Subcutaneous adipose tissue (tissue), 4 donors: Measurements from ENCODE around the gene DNAH11. TPM values are rescaled to one million over a fixed set of nuclear protein-coding genes. Genes with fewer than 3 reads are reported as not detected.

Experiments used
- total RNA-seq, 4 donors: library from RNA; depleted of rRNA; stranded (reverse); fragments of >200 nt; gene quantifications; one replicate each; pipeline ENCODE4 v1.1.0, GENCODE V29; 2016
- TF ChIP-seq, protein P1 (sequence below): fragments of 450-650 bp; IDR thresholded peaks from one replicate; pipeline ENCODE4 v1.5.1; 2016; ENCODE audit warnings: low read depth, mild to moderate bottlenecking, control low read depth, antibody characterized with exemption, moderate library complexity

DNAH11 gene
- total RNA-seq, 4 donors from 2014 or later = 0.16 to 2.6 (median 0.86) TPM

DNA sequence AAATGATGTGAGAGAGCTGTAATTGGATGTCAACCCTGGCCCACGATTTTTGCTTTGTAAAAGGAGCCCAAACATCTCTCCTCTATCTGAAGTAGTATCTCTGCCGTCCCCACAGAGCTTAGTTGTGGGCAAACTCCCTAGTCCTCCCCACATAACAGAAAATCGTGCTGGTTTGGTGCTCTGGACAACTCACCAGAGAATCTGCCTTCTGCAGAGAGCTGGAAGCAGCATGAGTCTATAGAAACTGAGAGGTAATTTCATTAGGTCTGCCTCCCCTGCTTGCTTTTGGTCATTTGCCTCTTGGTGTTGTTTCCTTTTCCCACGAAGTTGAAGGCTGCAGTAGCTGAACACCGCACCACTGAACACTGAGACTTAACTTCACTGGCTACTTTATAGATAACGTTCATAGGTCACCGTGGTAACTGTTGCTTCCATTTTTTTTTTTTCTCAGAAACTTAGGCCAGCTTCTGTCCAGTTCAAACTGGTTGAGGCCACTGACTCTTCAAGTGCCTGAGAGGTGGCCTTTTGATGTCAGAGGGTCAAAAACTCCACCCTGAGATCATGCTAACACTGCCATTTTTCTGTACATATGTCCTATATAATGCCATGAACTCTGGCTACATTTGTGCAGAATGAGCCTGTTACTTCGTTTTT lies 406.2 kb downstream of the DNAH11 start:
- TF ChIP-seq, protein P1, sequence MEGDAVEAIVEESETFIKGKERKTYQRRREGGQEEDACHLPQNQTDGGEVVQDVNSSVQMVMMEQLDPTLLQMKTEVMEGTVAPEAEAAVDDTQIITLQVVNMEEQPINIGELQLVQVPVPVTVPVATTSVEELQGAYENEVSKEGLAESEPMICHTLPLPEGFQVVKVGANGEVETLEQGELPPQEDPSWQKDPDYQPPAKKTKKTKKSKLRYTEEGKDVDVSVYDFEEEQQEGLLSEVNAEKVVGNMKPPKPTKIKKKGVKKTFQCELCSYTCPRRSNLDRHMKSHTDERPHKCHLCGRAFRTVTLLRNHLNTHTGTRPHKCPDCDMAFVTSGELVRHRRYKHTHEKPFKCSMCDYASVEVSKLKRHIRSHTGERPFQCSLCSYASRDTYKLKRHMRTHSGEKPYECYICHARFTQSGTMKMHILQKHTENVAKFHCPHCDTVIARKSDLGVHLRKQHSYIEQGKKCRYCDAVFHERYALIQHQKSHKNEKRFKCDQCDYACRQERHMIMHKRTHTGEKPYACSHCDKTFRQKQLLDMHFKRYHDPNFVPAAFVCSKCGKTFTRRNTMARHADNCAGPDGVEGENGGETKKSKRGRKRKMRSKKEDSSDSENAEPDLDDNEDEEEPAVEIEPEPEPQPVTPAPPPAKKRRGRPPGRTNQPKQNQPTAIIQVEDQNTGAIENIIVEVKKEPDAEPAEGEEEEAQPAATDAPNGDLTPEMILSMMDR = no peak

Other genes starting within 250 kb of the DNAH11 start
- 10 to 100 TPM in 2 of 4 donors, 1 to 10 TPM in 2; 7.3 to 14.6 (median 9.2) TPM for gene SP4, start 115.0 kb upstream of the DNAH11 start, total RNA-seq